ENCODE measurements around the gene KRT80.

KRT80 gene

GRCh38 chr12:52181746-52182145, 10.1 kb downstream of the KRT80 start:
- no peak for DNase-seq (ENCODE audit: low read depth in 1 of 2, low spot score in 1 of 2)

DNA sequence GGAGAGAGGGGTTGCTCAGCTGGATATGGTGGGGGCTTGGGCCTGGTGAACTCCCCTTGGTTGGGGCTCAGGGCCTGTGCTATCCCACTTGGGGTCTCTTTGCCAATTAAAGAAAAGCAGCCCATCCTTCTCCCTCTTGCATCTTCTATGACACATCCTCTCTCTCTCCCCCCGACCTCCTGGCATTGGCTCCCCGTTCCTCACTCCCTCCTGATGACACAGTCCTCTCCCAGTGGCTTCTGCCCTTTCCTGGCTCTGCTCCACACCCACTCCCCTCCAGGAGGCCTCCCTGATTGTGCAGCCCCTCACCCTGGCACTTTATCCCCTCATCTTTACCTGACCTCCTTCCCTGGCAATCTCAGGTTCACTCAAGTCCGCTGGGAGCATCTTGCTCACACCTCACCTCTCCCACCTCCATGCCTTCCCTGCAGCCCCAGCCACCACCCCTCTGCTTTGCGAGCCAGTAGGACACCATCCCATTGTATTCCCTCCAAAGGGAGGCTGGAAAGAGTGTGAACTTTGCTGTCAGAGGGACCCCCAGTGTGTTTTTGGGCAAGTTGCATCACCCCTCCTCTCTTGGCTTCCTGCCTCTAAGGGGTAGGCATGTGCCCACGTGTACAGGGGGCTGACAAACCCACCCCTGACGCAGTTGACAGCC, 10.7 kb downstream of the KRT80 start:
- no peak for DNase-seq (ENCODE audit: low read depth in 1 of 2, low spot score in 1 of 2)

GRCh38 chr12:52179396-52179973, 12.3 kb downstream of the KRT80 start:
- DNase-seq (ENCODE audit: low read depth in 1 of 2, low spot score in 1 of 2): no peak

- DNase-seq (ENCODE audit: low read depth in 1 of 2, low spot score in 1 of 2): no peak
Observed at GRCh38 chr12:52178984-52179383, 12.8 kb downstream of the KRT80 start.

DNA sequence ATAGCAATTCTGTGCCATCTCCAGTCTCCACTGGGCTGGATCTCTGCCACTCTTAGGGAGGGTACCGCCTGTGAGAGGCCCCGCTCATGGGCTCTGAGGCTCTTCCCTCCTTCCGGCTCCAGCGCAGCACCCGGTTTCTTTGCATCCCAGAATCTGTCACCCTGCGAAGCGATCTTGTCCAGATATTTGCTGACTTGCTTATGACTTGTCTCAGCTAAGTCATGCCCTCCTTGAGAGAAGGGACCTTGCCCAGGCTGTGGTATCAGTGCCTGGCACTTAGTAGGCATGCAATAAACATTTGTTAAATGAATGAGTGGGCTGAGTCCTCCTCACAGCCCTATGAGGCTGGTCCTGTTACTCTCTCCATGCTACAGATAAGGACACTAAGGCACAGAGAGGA, 13.4 kb downstream of the KRT80 start:
- no peak for DNase-seq (ENCODE audit: low read depth in 1 of 2, low spot score in 1 of 2)

- DNase-seq (ENCODE audit: low read depth in 1 of 2, low spot score in 1 of 2): no peak
Observed at GRCh38 chr12:52175371-52176350, 16.2 kb downstream of the KRT80 start.

GRCh38 chr12:52173526-52173925, 18.3 kb downstream of the KRT80 start:
- DNase-seq (ENCODE audit: low read depth in 1 of 2, low spot score in 1 of 2): no peak

DNA sequence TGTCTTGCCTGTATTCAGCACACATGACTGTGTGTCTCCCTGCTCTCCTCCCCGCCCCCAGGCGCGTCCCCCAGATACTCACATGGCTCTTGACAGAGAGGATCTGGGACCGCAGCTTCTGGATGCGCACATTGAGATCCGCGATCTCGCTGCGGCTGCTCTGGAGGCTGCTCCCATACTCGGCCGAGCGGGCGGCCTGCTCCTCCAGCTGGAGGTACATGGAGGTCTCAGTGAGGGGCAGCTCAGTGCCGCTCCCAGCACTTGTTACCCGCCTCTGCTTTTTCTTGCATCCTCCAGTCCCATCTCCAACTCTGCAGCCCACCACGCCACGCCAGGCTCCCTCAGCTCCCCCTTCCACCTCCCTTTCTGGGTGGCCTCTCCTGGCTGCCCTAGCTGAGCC, 18.9 kb downstream of the KRT80 start:
- no peak for DNase-seq (ENCODE audit: low read depth in 1 of 2, low spot score in 1 of 2)

DNA sequence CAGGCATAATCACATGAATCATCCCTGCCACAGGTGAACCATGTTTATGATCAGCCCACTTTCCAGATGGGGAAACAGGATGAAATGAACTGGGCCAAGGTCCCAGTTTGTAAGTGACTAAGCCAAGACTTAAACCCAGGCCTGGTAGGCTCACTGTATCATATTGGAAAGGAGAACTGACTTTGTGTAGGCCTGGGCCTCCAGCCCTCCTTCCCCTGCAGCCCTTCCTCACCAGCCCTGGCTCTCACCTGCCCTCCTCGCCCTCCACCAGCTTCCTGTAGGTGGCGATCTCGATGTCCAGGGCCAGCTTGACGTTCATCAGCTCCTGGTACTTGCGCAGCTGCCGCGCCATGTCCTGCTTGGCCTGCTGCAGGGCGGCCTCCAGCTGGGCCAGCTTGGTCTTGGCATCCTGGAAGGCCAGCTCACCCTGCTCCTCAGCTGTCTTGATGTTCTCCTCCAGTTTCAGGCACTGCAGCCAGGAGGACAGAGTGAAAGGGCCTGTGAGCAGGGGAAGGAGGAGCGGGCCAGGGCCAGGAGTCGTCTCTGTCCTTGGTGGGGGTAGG, 19.8 kb downstream of the KRT80 start:
- no peak for DNase-seq (ENCODE audit: low read depth in 1 of 2, low spot score in 1 of 2)

DNA sequence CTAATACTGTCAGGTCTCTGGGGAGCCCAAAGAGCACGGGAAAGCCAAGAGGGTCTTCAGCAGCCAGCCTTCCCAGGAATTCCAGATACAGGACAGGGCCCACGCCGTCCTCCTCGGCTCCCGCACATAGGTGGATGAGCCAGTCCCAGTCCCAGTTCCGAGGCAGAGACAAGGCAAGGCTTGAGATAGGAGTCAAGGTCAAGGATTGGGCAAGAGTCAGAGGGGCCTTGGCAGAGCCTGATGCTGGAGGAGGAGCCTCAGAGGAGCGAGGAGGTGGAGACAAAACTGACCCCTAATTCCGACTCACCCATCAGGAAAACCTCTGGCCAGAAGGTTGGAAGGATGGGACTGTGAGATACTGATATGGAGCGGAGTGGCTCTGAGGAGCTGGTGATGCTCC, 21.0 kb downstream of the KRT80 start:
- DNase-seq (ENCODE audit: low read depth in 1 of 2, low spot score in 1 of 2): no peak

- DNase-seq (ENCODE audit: low read depth in 1 of 2, low spot score in 1 of 2): no peak
Observed at GRCh38 chr12:52169886-52170285, 21.9 kb downstream of the KRT80 start.

GRCh38 chr12:52168019-52168717, 23.6 kb downstream of the KRT80 start:
- no peak for DNase-seq (ENCODE audit: low read depth in 1 of 2, low spot score in 1 of 2)

DNA sequence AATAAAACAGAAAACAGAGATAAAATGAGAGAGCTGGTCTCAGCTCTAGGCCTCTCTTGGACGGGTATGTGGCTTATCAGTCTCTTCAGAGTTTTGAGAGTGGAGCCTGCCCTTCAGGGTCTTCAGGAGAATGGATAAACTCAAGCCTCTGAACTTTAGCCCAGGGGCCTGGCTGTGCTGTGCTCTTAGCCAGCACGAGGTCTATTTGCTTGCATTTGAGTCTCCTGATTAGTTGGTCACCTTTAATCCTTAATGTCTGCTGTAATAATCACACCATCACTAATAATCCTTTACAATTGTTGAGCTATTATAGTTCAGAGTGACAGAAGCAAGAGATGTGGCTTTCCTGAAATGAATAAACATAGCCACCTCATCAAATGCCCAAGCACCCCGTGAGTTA, 24.3 kb downstream of the KRT80 start:
- DNase-seq (ENCODE audit: low read depth in 1 of 2, low spot score in 1 of 2): no peak

DNA sequence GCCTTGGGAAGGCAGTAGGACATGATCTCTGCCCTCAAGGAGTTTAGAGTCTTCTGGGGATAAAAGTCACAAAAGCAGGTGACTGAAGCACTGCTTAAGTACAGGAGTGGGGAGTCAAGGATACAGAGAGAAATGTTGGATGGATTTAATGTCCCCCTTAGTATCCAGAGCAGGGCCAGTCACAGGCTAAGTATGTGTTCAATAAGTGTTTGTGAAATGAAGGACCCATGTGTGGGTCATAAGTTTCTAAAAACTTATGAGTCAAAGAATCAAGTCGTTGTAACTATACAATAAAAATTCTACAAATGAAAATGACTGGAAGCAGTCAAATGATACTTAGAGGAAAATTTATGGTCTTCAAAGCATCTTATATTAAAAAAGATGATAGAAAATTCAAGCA, 25.1 kb downstream of the KRT80 start:
- DNase-seq (ENCODE audit: low read depth in 1 of 2, low spot score in 1 of 2): no peak

DNA sequence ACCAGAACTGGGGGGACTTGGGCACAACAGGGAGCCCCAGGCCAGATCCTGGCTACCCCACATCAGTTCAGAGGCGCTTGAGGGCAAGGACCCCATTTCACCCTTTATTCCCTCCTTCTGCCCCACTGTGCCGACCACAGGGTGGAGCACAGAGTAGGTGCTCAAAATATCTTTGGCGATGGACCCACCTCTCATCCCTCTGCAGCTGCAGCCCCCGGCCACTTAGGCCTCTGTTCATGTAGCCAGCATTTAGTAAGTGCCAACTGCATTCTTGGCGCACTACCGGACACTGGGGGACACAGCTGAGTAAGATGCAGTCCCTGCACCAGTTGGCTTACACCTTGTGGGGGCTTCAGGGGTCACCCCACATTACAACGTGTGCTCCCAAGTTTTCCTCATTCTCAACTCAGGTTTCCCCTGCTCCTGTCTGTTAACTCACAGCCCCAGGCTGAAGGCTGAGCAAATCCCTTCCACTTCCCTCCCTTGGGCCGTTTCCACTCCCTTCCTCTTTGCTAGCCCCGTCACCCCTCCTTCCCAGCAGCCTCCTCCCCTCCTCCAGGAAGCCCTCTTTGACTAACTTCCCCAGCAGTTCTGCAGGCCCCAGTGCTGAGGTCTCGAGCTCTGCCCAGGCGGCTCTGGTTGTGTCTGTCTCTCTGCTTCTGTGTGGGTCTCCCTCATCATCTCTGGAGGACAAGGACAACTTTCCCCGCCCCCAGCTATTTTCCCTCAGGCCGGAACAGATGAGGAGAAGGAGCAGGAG, 26.5 kb downstream of the KRT80 start:
- DNase-seq (ENCODE audit: low read depth in 1 of 2, low spot score in 1 of 2): no peak

- no peak for DNase-seq (ENCODE audit: low read depth in 1 of 2, low spot score in 1 of 2)
Observed at GRCh38 chr12:52164624-52165023, 27.2 kb downstream of the KRT80 start.

DNA sequence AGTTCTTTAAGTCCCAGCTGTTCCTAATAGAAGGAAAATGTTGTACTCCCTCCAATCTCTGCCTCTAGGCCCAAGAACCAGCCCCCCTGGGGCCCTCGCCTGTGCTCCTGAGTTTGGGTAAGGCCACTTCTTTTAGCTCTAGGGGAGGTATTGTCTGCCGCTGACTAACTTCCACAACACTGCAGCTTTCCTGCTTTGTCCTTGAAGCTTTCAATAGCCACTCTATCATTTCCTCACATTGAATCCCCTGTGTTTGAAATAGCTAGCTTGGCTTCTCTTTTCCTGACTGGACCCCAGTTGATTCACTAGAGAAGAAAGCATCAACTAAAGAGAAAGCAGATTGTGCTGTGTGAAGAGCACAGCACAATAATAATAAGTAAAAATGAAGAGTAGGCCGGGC, 28.8 kb downstream of the KRT80 start:
- DNase-seq (ENCODE audit: low read depth in 1 of 2, low spot score in 1 of 2): no peak

DNA sequence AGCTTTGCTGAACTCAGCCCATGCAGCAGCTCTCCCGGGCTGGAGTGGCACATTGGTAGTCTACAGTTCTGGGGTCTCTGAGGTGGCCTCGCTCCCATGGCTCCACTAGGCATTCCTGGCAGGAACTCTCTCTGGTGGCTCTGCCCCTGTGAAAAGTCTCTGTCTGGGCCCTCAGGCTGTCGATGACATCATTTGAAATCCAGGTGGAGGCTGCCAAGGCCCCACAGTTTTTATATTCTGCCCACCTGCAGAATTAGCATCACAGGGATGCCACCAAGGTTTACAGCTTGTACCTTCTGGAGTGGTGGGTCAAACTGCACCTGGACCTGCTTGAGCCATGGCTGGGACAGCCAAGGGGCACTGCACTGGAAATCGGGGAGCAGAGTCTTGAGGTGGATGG, 31.6 kb downstream of the KRT80 start:
- DNase-seq (ENCODE audit: low read depth in 1 of 2, low spot score in 1 of 2): no peak

GRCh38 chr12:52157566-52158150, 34.2 kb downstream of the KRT80 start:
- no peak for DNase-seq (ENCODE audit: low read depth in 1 of 2, low spot score in 1 of 2)
